HepG2 (cell line): ENCODE results near the gene RABL6. TPM values are rescaled to one million over a fixed set of nuclear protein-coding genes. Genes with fewer than 3 reads are reported as not detected.

Experiments
- FOXA1 ChIP-seq, 2 experiments: fragments of 450-650 bp in 1 of 2; sonication (generic) in 1 of 2; formaldehyde crosslinking in 1 of 2; IDR thresholded peaks; 2 replicates each; pipeline versions ENCODE4 v1.4.0 to v1.6.1; 2016 to 2020; ENCODE audit warnings: missing genetic modification reagents in 1 of 2
- KLF11 ChIP-seq: IDR thresholded peaks from 2 replicates; pipeline ENCODE4 v1.6.1; 2016; ENCODE audit warnings: missing compliant biosample characterization
- NFYC ChIP-seq: IDR thresholded peaks from 2 replicates; pipeline ENCODE4 v1.6.1; 2016; ENCODE audit warnings: missing genetic modification reagents, missing compliant biosample characterization
- NR2F6 ChIP-seq, 2 experiments: IDR thresholded peaks; 2 replicates each; pipeline ENCODE4 v1.6.1; 2016; ENCODE audit warnings: antibody characterized with exemption in 1 of 2, mild to moderate bottlenecking in 1 of 2
- RERE ChIP-seq: IDR thresholded peaks from 2 replicates; pipeline ENCODE4 v1.6.1; 2016; ENCODE audit warnings: low read depth, missing genetic modification reagents, missing compliant biosample characterization
- SIX1 ChIP-seq: sonication (generic); formaldehyde crosslinking; IDR thresholded peaks from 2 replicates; pipeline ENCODE4 v1.4.0; 2020; ENCODE audit warnings: missing genetic modification reagents, borderline replicate concordance
- SIX4 ChIP-seq: sonication (generic); formaldehyde crosslinking; IDR thresholded peaks from 2 replicates; pipeline ENCODE4 v1.4.0; 2020; ENCODE audit warnings: missing genetic modification reagents
- ZBTB42 ChIP-seq: sonication (generic); formaldehyde crosslinking; IDR thresholded peaks from 2 replicates; pipeline ENCODE4 v1.5.0; 2020; ENCODE audit warnings: mild to moderate bottlenecking, missing genetic modification reagents
- ZMYM2 ChIP-seq: sonication (generic); formaldehyde crosslinking; IDR thresholded peaks from 2 replicates; pipeline ENCODE4 v1.8.0; 2022; ENCODE audit warnings: mild to moderate bottlenecking, missing genetic modification reagents
- ZMYM3 ChIP-seq: sonication (generic); formaldehyde crosslinking; IDR thresholded peaks from 2 replicates; pipeline ENCODE4 v1.5.1; 2020; ENCODE audit warnings: mild to moderate bottlenecking, missing genetic modification reagents
- ZNF180 ChIP-seq: sonication (generic); formaldehyde crosslinking; IDR thresholded peaks from 2 replicates; pipeline ENCODE4 v1.4.0; 2020; ENCODE audit warnings: low read depth, missing genetic modification reagents, borderline replicate concordance
- ZNF205 ChIP-seq: IDR thresholded peaks from 2 replicates; pipeline ENCODE4 v1.6.1; 2018; ENCODE audit warnings: missing biosample characterization, missing genetic modification reagents
- ZNF318 ChIP-seq: sonication (generic); formaldehyde crosslinking; IDR thresholded peaks from 2 replicates; pipeline ENCODE4 v1.4.0; 2020; ENCODE audit warnings: mild to moderate bottlenecking, missing genetic modification reagents
- ZNF567 ChIP-seq: sonication (generic); formaldehyde crosslinking; IDR thresholded peaks from 2 replicates; pipeline ENCODE4 v1.8.1; 2023; ENCODE audit warnings: mild to moderate bottlenecking, missing genetic modification reagents, borderline replicate concordance
- ZNF777 ChIP-seq: sonication (generic); formaldehyde crosslinking; IDR thresholded peaks from 2 replicates; pipeline ENCODE4 v1.4.0; 2020; ENCODE audit warnings: missing genetic modification reagents
- polyA plus RNA-seq, 8 experiments: library from polyadenylated mRNA; depleted of rRNA in 3 of 8; stranded (reverse) in 7 of 8; unstranded in 1 of 8; fragments of >200 nt; fragmentation: Illumina TruSeq in 4 of 8; extraction: Trizol in 4 of 8; gene quantifications; 2 replicates each; pipeline versions ENCODE4 v1.2.1 to v1.2.3, GENCODE V29; 2011 to 2016; ENCODE audit warnings: low read depth in 4 of 8, missing spikeins in 1 of 8, mixed read lengths in 1 of 8; ENCODE audit not compliant: insufficient read depth in 1 of 8
- total RNA-seq, 5 experiments: library from RNA; depleted of rRNA; stranded (reverse); fragments of >200 nt; fragmentation: Illumina TruSeq; extraction: Trizol; gene quantifications; 2 replicates each; pipeline ENCODE4 v1.2.3, GENCODE V29; 2016; ENCODE audit warnings: low read depth in 1 of 5

Gene RABL6
- total and polyA plus RNA-seq, 2 of the 13 experiments (the other 11 are each of a cell fraction or from before 2014, with no cell fraction given): 81.5 to 125 TPM

- TF ChIP-seq RERE (CRISPR knock-in tag): 0 out of 2 replicates have a peak, but pooled peaks have one; percentile 14
- TF ChIP-seq ZNF205: peak; percentile 39; the same call in 1 of the 2 replicates
- 0 out of 2 replicates have a peak, but pooled peaks have one; percentile 69 for TF ChIP-seq SIX4 (CRISPR knock-in tag)
- no peak for TF ChIP-seq NR2F6 (IDR thresholded peaks at IDR 0.05)
- TF ChIP-seq NR2F6 (CRISPR knock-in tag; IDR thresholded peaks at IDR 0.05): peak; percentile 72; the same call in 1 of the 2 replicates
- TF ChIP-seq SIX1 (CRISPR knock-in tag): peak; percentile 59; the same call in 1 of the 2 replicates
- no peak for TF ChIP-seq ZNF180
- TF ChIP-seq ZMYM2 (CRISPR knock-in tag): peak; percentile 21; the same call in 1 of the 2 replicates
- peak; percentile 50; the same call in 1 of the 2 replicates for TF ChIP-seq KLF11
- TF ChIP-seq ZMYM3 (CRISPR knock-in tag): peak; percentile 68; the same call in 1 of the 2 replicates
- TF ChIP-seq ZNF777: peak; percentile 87
- 0 out of 2 replicates have a peak, but pooled peaks have one; percentile 77 for TF ChIP-seq ZNF318
- TF ChIP-seq NFYC (CRISPR knock-in tag): peak; percentile 66
- TF ChIP-seq FOXA1 (IDR thresholded peaks at IDR 0.05): no peak
- peak; percentile 60 for TF ChIP-seq FOXA1 (CRISPR knock-in tag; IDR thresholded peaks at IDR 0.05)
- TF ChIP-seq ZNF567 (CRISPR knock-in tag): no peak
- TF ChIP-seq ZBTB42 (CRISPR knock-in tag): no peak
Observed at GRCh38 chr9:136882109-136882946, 74.6 kb downstream of the RABL6 start (continued).
